GDM1 (cell line): ENCODE results near the gene CENPVL1.
"Not testable (repeated sequence)": the region's sequence is repeated elsewhere in the genome, so short reads cannot be mapped to it uniquely, and the experiment has no call there.

Source experiments
- DNase-seq: peaks from one replicate; lab custom pipeline; 2025; lab: John Stamatoyannopoulos, UW

The CENPVL1 gene

DNA sequence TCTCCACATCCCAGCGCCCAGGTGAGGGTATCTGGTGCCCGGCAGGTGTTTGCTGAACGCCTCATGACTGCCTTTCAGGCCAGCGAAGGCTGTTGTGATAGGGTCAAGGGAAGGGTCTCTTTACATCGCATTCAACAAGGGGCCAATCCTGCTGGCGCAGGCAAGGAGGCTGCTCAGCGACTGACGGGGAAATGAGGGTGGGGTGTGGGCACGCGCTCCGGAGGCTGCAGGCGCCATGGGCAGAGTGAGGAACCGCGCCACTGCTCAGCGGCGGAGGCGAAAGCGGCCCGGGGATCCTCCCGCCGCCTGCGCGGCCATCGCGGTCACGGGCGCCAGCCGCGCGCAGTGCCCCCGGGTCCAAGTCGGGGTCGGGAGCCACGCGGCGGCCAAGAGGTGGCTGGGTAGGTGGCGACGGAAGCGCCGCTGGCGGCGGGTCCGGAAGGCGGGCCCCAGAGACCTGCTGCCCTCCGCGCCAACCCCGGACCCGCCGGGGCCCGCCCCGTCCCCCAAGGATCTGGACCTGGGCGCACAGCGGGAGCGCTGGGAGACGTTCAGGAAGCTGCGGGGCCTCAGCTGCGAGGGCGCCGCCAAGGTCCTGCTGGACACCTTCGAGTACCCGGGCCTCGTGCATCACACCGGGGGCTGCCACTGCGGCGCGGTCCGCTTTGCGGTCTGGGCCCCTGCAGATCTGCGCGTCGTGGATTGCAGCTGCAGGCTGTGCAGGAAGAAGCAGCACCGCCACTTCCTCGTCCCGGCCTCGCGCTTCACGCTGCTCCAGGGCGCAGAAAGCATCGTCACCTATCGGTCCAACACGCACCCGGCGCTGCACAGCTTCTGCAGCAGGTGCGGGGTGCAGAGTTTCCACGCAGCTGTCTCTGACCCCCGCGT, at the start of gene CENPVL1:
Gene CENPVL1, plus strand, starts transcription at position 236 of the 888 bp plus-strand sequence. Its CDS starts 0 bp downstream, at position 236.
- not testable (repeated sequence) for DNase-seq

DNA sequence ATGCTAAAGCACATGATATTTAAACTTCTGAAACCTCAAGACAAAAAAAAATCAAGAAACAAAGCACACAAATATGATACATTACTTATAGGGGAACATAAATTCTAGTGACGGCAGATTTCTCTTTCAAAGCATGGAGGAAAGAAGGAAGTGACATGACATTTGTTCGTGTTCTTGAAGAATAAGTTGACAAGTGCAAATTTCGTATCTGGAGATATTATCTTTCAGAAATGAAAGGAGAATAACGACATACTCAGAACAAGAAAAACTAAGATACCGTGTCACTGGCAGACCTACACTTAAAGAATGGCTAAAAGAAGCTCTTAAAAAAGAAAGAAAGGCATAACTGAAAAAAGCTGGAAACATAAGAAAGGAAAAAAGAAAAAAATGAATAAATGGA, 44.3 kb upstream of the CENPVL1 start:
- no peak for DNase-seq

DNA sequence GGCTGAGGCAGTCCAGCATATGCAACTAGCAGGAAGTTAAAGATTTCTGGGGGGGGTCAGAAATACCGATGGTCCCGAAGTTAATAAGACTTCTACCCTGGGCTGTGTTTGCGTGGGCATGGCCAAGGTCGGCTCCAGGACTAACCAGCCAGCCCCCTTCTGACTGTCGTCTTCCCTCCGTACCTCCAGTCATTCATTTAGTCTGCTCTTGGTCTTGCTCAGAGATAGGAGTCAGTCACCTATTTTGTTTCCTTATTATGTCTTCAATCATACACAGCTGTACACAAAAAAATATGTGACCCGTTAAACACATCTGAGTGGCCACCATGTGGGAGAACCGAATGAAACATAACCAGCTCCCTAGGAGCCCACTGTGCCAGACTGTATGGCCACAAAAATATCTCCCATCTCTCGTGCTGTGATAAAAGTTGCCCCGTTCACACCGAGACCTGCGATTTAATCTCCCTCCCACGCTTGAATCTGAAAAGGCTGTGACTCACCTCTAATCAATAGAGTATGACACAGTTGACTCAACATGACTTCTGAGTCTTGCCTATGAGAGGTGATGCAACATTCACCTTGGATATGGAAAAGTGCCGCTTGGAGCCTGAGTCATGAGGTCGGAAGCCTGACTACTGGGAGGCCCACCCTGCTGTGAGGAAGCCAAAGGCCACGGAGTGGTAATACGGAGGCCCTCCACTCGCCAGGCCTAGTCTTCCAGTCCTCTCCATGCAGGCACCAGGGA, 30.5 kb upstream of the CENPVL1 start:
- DNase-seq = not testable (repeated sequence)

DNA sequence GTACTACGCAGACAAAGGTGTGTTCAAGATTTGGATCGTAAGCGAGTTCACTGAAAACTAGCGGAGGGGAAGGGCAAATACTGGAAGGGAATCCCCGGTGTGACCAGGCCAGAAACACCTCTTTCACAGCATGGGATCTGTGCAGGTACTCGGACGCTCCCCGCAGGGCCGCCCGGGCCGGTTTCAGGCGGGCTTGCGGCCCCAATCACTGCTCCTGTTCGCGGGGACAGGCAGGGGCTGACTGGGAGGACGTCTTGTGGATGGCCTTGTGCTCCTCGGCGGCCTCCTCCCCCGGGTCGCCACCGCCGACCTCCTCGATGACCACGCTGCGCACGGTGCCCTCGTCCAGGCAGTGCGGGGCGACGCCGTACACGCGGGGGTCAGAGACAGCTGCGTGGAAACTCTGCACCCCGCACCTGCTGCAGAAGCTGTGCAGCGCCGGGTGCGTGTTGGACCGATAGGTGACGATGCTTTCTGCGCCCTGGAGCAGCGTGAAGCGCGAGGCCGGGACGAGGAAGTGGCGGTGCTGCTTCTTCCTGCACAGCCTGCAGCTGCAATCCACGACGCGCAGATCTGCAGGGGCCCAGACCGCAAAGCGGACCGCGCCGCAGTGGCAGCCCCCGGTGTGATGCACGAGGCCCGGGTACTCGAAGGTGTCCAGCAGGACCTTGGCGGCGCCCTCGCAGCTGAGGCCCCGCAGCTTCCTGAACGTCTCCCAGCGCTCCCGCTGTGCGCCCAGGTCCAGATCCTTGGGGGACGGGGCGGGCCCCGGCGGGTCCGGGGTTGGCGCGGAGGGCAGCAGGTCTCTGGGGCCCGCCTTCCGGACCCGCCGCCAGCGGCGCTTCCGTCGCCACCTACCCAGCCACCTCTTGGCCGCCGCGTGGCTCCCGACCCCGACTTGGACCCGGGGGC, 28.2 kb upstream of the CENPVL1 start:
- not testable (repeated sequence) for DNase-seq

DNA sequence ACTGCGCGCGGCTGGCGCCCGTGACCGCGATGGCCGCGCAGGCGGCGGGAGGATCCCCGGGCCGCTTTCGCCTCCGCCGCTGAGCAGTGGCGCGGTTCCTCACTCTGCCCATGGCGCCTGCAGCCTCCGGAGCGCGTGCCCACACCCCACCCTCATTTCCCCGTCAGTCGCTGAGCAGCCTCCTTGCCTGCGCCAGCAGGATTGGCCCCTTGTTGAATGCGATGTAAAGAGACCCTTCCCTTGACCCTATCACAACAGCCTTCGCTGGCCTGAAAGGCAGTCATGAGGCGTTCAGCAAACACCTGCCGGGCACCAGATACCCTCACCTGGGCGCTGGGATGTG, 27.6 kb upstream of the CENPVL1 start, which contains the start of gene CENPVL2:
Gene CENPVL2, minus strand, starts transcription at position 112 of the 343 bp plus-strand sequence. Its CDS starts 0 bp downstream, at position 112.
- not testable (repeated sequence) for DNase-seq

DNA sequence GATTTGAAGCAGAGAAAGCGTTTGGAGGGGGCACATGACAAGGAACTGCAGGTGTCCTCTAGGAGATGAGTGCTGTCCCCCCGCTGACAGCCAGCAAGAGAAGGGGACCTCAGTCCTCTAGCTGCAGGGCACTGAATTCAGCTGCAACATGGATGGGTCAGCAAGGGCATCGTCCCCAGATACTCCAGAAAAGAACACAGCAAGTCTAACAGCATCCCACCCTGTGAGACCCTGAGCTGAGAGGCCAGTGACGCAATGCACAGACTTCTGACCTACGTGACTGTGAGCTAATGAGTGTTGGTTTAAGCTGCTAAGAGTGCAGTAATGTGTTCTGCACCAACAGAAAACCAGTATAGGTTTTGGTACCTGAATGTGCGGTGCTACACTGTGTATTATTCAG, 16.1 kb upstream of the CENPVL1 start:
- no peak for DNase-seq

DNA sequence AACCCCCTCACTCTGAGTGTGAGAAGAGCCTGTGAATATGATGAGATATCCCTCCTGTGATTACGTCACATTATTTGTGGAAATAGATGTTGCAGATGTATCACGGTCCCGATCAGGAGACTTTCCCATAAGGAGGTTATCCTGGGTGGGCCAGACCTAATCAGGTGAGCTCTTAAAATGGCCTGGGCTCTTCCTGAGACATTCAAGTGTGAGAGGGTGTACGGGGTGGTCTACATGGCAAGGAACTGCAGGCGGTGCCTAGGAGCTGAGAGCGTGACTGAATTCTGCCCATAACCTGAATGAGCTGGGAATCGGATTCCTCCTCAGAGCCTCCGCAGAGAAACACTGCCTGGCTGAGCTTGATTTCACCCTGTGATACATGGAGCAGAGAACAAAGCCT, 12.9 kb upstream of the CENPVL1 start:
- no peak for DNase-seq

DNA sequence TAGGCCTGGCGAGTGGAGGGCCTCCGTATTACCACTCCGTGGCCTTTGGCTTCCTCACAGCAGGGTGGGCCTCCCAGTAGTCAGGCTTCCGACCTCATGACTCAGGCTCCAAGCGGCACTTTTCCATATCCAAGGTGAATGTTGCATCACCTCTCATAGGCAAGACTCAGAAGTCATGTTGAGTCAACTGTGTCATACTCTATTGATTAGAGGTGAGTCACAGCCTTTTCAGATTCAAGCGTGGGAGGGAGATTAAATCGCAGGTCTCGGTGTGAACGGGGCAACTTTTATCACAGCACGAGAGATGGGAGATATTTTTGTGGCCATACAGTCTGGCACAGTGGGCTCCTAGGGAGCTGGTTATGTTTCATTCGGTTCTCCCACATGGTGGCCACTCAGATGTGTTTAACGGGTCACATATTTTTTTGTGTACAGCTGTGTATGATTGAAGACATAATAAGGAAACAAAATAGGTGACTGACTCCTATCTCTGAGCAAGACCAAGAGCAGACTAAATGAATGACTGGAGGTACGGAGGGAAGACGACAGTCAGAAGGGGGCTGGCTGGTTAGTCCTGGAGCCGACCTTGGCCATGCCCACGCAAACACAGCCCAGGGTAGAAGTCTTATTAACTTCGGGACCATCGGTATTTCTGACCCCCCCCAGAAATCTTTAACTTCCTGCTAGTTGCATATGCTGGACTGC, 2.8 kb downstream of the CENPVL1 start:
- DNase-seq = not testable (repeated sequence)

DNA sequence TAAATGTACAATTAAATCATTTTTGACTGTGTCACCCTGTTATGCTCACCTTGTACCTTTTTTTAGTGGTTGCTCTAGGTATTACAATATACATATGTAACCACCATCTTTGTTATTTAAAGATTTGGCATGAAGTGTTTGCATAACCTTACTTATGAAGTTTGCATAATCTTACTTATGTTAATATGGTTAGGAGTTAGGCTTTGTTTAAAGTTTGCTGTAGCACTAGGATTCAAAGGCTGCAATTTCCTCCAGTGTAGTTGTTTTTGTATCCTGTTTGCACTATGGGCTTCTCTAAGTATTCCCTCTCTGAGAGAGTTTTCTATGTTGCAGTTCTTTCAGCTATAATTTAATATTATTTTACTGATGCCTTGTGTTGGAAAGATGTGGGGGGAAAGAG, 17.9 kb downstream of the CENPVL1 start:
- DNase-seq = no peak

DNA sequence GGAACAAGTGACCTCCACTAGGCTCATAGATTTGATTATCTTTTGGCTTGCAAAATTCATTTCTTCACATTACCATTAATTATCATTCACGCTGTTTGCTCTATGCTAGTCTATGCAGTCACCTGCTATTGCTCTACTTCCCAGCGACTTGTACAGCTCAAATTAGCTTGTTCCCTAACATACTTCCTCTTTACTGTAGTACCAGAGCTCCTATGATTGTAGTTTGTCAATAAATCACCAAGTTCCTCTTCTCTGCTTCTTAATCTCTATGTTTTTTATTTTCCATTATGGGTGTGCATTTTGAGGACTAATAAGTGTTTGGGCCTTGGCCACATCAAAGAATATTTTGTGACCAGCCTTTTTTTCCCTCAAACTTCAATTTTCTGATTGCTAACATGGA, 26.8 kb downstream of the CENPVL1 start:
- no peak for DNase-seq

DNA sequence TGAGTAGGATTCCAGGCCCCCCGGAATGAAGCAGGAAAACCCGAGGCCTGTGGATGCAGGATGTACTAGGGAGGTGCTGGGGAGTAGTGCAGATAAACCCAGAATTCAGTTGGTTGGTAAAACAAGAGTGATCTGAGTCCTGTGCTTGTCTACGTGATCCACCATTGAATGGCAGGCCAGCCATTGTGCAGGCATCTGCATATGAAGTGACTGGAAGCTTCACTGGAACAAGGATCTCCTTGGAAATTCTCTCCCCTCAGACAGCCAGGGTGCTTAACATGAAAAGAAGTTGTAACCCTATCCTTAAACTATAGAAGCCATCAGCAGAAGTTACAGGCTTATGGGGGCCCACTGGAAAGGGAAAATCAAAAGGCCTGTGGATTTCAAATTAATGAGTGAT, 32.3 kb downstream of the CENPVL1 start:
- DNase-seq = no peak

DNA sequence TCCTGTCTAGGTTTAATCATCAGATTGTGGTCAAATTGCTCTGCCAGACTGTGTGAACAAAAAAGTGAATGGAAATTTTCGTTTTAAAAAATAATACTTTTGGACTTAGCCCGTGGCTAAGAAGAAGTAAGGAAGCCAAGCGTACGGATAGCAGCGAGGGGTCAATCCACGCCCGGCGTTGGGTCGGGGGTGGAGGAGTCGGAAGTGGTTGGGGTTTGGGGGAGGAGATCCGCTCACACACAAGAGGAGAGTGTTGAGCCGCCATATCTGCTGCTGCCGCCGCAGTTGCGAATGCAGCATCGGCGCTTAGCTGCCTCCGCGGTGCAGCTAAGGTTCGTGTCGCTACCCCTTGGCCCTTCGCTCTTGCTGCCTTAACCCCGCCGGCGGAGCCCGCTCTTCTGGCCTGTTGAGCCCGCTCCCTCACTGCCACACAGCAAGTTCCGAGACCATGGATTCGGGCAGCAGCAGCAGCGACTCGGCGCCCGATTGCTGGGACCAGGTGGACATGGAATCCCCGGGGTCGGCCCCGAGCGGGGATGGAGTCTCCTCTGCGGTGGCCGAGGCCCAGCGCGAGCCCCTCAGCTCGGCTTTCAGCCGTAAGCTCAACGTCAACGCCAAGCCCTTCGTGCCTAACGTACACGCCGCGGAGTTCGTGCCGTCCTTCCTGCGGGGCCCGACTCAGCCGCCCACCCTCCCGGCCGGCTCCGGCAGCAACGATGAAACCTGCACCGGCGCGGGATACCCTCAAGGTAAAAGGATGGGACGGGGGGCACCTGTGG, 33.1 kb downstream of the CENPVL1 start, which contains the start of gene GSPT2:
Gene GSPT2, plus strand, starts transcription at position 264 of the 779 bp plus-strand sequence. Its CDS starts 185 bp downstream, at position 449.
- no peak for DNase-seq

DNA sequence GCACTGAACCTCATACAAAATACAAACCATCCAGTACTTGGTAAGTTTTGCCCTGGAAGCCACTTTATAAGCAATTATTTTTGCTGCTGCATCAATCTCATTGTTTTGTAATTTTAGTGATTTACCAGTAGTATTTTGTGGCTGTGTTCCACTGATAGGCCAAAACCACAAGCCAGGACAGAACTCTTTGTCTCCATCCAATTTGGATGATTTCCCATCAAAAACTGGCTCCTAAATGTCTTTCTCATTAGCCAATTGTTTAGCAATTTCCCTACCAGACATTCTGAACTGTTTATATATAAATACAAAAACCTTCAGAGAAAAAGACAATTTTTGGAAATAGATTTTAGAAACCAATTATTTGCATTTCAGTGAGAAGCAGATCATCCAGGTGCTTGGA, 37.4 kb downstream of the CENPVL1 start:
- DNase-seq = no peak

DNA sequence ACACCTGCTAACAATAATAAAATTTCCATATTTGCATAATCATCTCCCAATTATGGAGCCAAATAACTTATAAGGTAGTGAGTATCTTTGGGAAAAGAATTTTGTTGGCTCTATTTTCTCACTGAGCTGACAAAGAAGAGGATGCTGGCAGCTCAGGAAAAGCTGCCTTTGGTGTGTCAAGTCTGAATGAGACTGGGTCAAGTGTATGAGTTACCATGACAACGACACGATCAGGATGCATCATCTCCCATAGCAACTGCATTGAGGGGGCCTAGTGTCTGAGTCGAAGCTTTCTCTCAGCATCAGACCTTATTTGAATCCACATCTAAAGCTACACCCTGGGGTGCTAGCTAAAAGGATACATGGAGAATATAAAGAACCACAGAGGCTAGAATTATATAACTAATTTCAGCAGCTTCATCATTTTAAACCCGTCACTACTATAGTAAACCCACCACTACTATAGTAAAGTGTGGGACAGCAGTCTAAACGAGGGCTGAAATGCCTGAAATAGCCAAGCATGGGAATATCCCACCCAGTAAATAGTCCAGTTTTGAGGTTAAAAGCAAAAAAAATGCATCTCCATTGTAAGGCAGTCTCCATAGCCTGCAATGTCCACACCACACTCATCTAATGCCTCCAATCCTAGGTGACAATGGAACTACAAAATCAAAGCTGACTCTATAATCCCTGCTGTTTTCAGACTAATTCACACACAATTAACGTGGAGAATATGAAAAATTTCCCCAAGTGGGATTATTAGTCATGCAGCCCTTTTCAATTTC, 48.9 kb downstream of the CENPVL1 start:
- no peak for DNase-seq

DNA sequence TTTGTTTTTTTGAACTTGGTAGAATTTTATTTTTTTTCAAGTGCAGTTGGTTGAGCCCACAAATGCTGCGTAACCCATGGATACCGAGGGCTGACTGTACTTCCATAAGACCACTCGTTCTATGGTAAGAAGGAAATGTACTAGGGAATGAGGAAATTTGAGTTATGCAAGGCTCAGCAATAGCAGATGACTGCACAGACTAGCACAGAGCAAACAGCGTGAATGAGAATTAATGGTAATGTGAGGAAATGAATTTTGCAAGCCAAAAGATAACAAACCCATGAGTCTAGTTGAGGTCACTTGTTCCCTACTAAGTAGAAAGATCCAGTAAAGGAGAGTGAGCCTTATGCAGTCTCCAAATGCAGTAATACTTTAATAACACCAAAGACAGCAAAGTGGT, 50.3 kb downstream of the CENPVL1 start:
- no peak for DNase-seq
